A549 (cell line): ENCODE results near the gene RAB4B. TPM values are rescaled to one million over a fixed set of nuclear protein-coding genes. Genes with fewer than 3 reads are reported as not detected.

Experiments
- BHLHE40 ChIP-seq: IDR thresholded peaks from 2 replicates; pipeline ENCODE4 v1.6.1; 2012; ENCODE audit warnings: low read depth, low read length, inconsistent platforms
- CHD2 ChIP-seq: fragments of 150-350 bp; IDR thresholded peaks from 2 replicates; pipeline ENCODE4 v1.6.1; 2014; ENCODE audit warnings: low read length; ENCODE audit not compliant: partially characterized antibody
- EHF ChIP-seq: fragments of 250-450 bp; sonication (Bioruptor Pico); IDR thresholded peaks from 2 replicates; pipeline ENCODE4 v1.5.0; 2020; ENCODE audit warnings: mild to moderate bottlenecking
- EHMT2 ChIP-seq: fragments of 200-600 bp; sonication (generic); IDR thresholded peaks from 2 replicates; pipeline ENCODE4 v1.6.1; 2016; ENCODE audit warnings: antibody characterized with exemption, low read depth, mild to moderate bottlenecking, moderate library complexity
- FOXS1 ChIP-seq: fragments of 250-450 bp; sonication (Bioruptor Pico); IDR thresholded peaks from 2 replicates; pipeline ENCODE4 v1.5.0; 2020; ENCODE audit warnings: mild to moderate bottlenecking, moderate library complexity
- GATA3 ChIP-seq: IDR thresholded peaks from 2 replicates; pipeline ENCODE4 v1.6.1; 2012; ENCODE audit warnings: borderline replicate concordance
- HDAC2 ChIP-seq: fragments of 200-600 bp; sonication (generic); IDR thresholded peaks from 2 replicates; pipeline ENCODE4 v1.6.1; 2016
- HES2 ChIP-seq: fragments of >200 bp; sonication (Bioruptor Twin); formaldehyde crosslinking; IDR thresholded peaks from 2 replicates; pipeline ENCODE4 v1.6.1; 2016
- HMGXB4 ChIP-seq: fragments of 250-450 bp; sonication (Bioruptor Pico); IDR thresholded peaks from 2 replicates; pipeline ENCODE4 v1.5.0; 2021; ENCODE audit warnings: mild to moderate bottlenecking, moderate library complexity, borderline replicate concordance
- HOXA7 ChIP-seq: fragments of 250-450 bp; sonication (Bioruptor Pico); IDR thresholded peaks from 2 replicates; pipeline ENCODE4 v1.5.0; 2020; ENCODE audit warnings: mild to moderate bottlenecking, moderate library complexity
- KDM1A ChIP-seq: fragments of 200-600 bp; sonication (generic); IDR thresholded peaks from 2 replicates; pipeline ENCODE4 v1.6.1; 2016; ENCODE audit warnings: low read depth, mild to moderate bottlenecking
- MAX ChIP-seq: IDR thresholded peaks from 2 replicates; pipeline ENCODE4 v1.6.1; 2012
- MAZ ChIP-seq: fragments of 150-350 bp; IDR thresholded peaks from 2 replicates; pipeline ENCODE4 v1.6.1; 2014; ENCODE audit warnings: antibody characterized with exemption, low read depth, low read length, borderline replicate concordance
- MYC ChIP-seq: IDR thresholded peaks from 2 replicates; pipeline ENCODE4 v1.6.1; 2012; ENCODE audit warnings: mild to moderate bottlenecking, inconsistent platforms, low read length, improper control_type of control experiment, borderline replicate concordance
- NFE2L2 ChIP-seq: fragments of 150-350 bp; conservative IDR thresholded peaks from 2 replicates; pipeline ENCODE4 v1.6.1; 2014; ENCODE audit warnings: low read length
- RCOR1 ChIP-seq: fragments of 150-350 bp; IDR thresholded peaks from 2 replicates; pipeline ENCODE4 v1.6.1; 2014; ENCODE audit warnings: antibody characterized with exemption, low read length, low read depth
- ZC3H11A ChIP-seq: fragments of 450-650 bp; IDR thresholded peaks from 2 replicates; pipeline ENCODE4 v1.6.1; 2014; ENCODE audit warnings: antibody characterized with exemption, mild to moderate bottlenecking
- polyA plus RNA-seq, 4 experiments: library from polyadenylated mRNA; depleted of rRNA in 3 of 4; stranded (reverse); fragments of >200 nt; fragmentation: RNase III in 1 of 4; extraction: RNeasy Plus Mini Kit Qiagen cat#74134 plus additional on column Dnase treatment in 1 of 4; gene quantifications; 2 replicates in 3 of 4; 3 replicates in 1 of 4; pipeline ENCODE4 v1.2.3, GENCODE V29; 2011 to 2017
- TF ChIP-seq, protein P1 (sequence below): IDR thresholded peaks from 2 replicates; pipeline ENCODE4 v1.6.1; 2012
- TF ChIP-seq, protein P2 (sequence below): fragments of 150-350 bp; IDR thresholded peaks from 2 replicates; pipeline ENCODE4 v1.6.1; 2014; ENCODE audit warnings: low read depth, mild to moderate bottlenecking, low read length
- TF ChIP-seq, protein P3 (sequence below): fragments of 200-600 bp; sonication (generic); IDR thresholded peaks from 2 replicates; pipeline ENCODE4 v1.6.1; 2016; ENCODE audit warnings: antibody characterized with exemption, mild to moderate bottlenecking, moderate library complexity

The RAB4B gene
- polyA plus RNA-seq, 2 of the 4 experiments (the other 2 are of a cell fraction) = 20.7 to 22.9 TPM

GRCh38 chr19:40750058-40750873, 27.8 kb upstream of the RAB4B start, which contains the start of gene ACTMAP (continued):
- peak; percentile 96; the same call in 1 of the 2 replicates for TF ChIP-seq MAZ
- no peak for TF ChIP-seq GATA3
- TF ChIP-seq, protein P1, sequence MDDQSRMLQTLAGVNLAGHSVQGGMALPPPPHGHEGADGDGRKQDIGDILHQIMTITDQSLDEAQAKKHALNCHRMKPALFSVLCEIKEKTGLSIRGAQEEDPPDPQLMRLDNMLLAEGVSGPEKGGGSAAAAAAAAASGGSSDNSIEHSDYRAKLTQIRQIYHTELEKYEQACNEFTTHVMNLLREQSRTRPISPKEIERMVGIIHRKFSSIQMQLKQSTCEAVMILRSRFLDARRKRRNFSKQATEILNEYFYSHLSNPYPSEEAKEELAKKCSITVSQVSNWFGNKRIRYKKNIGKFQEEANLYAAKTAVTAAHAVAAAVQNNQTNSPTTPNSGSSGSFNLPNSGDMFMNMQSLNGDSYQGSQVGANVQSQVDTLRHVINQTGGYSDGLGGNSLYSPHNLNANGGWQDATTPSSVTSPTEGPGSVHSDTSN = peak; percentile 82
- no peak for TF ChIP-seq HDAC2
- no peak for TF ChIP-seq EHMT2
- TF ChIP-seq ZC3H11A = no peak
- peak; percentile 85 for TF ChIP-seq EHF (CRISPR knock-in tag)
- TF ChIP-seq, protein P2, sequence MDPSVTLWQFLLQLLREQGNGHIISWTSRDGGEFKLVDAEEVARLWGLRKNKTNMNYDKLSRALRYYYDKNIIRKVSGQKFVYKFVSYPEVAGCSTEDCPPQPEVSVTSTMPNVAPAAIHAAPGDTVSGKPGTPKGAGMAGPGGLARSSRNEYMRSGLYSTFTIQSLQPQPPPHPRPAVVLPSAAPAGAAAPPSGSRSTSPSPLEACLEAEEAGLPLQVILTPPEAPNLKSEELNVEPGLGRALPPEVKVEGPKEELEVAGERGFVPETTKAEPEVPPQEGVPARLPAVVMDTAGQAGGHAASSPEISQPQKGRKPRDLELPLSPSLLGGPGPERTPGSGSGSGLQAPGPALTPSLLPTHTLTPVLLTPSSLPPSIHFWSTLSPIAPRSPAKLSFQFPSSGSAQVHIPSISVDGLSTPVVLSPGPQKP = no peak
- TF ChIP-seq KDM1A = no peak
- TF ChIP-seq HMGXB4 (CRISPR knock-in tag) = no peak; the same call in 1 of the 2 replicates
- peak; percentile 89 for TF ChIP-seq MYC
- no peak for TF ChIP-seq HES2
- TF ChIP-seq HOXA7 = peak; percentile 32; the same call in 1 of the 2 replicates
- TF ChIP-seq, protein P3, sequence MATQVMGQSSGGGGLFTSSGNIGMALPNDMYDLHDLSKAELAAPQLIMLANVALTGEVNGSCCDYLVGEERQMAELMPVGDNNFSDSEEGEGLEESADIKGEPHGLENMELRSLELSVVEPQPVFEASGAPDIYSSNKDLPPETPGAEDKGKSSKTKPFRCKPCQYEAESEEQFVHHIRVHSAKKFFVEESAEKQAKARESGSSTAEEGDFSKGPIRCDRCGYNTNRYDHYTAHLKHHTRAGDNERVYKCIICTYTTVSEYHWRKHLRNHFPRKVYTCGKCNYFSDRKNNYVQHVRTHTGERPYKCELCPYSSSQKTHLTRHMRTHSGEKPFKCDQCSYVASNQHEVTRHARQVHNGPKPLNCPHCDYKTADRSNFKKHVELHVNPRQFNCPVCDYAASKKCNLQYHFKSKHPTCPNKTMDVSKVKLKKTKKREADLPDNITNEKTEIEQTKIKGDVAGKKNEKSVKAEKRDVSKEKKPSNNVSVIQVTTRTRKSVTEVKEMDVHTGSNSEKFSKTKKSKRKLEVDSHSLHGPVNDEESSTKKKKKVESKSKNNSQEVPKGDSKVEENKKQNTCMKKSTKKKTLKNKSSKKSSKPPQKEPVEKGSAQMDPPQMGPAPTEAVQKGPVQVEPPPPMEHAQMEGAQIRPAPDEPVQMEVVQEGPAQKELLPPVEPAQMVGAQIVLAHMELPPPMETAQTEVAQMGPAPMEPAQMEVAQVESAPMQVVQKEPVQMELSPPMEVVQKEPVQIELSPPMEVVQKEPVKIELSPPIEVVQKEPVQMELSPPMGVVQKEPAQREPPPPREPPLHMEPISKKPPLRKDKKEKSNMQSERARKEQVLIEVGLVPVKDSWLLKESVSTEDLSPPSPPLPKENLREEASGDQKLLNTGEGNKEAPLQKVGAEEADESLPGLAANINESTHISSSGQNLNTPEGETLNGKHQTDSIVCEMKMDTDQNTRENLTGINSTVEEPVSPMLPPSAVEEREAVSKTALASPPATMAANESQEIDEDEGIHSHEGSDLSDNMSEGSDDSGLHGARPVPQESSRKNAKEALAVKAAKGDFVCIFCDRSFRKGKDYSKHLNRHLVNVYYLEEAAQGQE = no peak; the same call in 1 of the 2 replicates
- TF ChIP-seq FOXS1 (CRISPR knock-in tag) = peak; percentile 83
- TF ChIP-seq RCOR1 = no peak; the same call in 1 of the 2 replicates
- TF ChIP-seq CHD2 = no peak
- peak; percentile 99 for TF ChIP-seq MAX
- peak; percentile 64 for TF ChIP-seq BHLHE40
- no peak for TF ChIP-seq NFE2L2
